ENCODE measurements around the gene PACSIN2.
"Not testable (repeated sequence)": the region's sequence is repeated elsewhere in the genome, so short reads cannot be mapped to it uniquely, and the experiment has no call there.

Gene PACSIN2

DNA sequence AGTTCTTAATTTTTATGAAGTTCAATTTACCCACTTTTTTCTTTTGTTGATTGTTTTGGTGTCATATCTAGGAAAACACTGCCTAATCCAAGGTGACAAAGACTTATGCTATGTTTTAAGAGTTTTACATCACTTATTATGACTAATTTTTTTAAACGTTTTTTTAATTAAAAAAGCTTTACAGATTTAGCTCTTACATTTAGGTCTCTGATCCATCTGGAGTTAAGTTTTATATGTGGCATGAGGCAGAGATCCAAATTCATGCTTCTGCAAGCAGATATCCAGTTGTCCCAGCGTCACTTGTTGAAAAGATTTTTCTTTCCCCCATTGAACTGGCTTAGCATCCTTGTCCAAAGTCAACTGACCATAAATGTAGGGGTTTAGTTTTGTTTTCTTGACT lies 72.6 kb downstream of the PACSIN2 start:
- no peak for DNase-seq

DNA sequence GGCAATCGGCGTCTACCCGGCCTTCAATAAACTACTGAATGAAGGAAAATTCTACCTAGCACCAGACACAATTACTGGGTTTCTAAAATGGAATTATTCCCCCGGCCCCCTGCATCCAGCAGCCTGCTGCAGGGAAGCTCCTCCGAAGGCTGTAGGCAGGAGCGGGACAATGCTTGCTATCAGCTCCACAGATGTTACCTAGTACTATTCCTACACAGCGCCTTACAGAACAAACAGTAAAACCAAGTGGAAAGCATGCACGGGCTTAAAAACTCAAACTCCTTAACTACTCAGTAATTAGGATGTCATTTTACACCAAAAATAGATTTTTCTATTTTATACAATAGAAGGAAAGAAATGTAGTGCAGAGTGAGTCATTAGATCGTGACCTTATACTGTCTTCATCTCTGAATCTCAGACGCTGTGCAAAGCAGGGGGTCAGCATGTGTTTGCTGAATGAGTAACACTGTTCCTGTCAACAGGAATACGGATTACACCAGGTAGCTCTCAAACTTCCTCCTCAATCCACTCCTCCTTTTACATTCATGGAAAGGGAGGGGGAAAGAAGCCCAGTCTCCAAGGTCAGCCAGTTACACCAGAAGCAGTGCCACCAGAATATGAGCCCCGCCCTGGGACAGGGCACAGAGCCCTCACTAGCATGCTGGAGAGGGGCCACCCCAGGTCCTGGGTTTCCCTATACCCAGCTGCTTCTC lies 74.9 kb downstream of the PACSIN2 start:
- DNase-seq = no peak

DNA sequence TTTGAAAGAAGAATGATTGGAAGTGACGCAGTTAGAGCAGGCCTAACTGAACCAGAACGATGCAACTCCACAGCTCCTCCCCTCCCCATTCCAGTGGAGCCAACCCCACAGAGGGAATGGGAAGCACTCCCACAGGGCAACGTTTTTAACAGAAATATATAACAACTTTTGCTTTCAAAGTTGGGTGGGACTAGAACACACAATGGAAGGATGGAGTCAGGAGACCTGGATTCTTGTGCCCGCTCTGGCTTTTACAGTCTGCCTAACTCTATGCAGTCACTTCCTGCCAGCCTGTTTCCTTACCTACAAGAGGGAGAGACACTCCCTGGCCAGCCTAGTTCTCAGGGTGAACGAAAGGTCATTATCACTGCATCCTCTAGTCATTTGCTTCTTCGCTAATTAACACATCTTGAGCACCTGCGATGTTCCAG lies 75.5 kb downstream of the PACSIN2 start:
- DNase-seq = no peak

DNA sequence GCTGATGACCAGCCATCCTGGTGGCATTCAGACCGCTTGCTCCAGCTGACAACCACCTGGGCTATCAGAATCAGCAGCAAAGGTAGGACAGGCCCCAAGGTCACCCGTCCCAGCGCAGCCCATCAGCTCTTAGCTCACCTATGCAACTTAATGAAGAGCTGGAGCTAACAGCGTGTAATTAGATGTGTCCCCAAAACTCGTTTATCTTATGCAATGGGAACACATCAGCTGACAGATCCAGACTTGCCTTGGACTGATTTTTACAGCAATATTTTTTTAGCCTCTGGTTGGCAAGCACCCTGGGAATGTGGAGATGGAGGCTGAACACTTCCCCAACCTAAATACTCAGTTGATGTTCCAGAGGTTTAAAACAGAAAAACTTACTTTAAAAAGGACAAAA lies 76.0 kb downstream of the PACSIN2 start:
- no peak for DNase-seq

DNA sequence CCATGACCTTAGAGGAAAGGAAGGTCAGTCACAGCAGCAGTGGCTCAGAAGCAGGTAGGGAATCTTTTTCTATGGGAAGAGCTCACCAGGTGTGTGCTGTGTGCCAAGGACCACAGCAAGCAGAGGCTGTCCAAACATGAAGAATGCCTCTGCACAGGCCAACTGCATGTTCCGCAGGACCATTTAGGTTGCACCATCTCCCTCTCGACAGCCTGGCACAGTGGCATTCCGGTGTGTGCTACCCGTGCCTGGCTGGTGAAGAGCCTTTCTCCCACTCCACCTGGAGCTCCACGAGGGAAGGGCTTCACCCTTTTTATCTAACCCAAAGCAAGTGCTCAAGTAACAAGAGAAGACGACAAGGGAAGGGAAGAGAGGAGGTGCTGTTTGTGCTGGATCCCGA lies 76.5 kb downstream of the PACSIN2 start:
- DNase-seq = no peak

DNA sequence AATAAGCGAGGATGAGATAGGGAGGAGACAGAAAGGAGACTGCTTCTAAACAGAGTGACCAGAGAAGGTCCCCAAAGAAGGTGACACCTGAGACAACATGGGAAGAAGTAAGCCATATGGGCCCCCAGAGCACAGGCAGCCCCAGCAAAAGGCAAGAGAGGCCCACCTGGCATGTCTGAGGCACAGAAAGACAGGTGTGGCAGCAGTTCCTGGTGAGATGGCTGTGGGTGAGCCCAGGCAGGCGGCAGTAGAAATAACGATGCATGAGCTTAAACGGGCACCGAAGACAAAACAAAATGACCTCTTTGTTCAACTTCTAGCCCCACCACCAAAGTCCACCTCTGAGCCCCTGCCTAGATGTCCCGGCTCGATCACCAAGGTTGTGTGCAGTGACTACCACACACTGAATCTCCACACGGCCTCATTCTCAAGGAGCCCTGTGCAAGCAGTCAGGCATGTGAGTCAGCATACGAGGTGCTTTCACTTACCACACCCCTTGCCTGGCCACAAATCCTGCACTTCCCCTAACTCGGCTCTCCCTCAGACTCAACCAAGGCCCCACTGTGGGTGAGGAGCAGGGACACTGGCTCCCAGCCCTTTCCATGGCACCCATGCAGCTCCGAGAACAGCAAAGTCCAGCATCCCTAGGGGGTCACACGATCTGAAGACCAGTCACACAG lies 77.6 kb downstream of the PACSIN2 start:
- DNase-seq = no peak

DNA sequence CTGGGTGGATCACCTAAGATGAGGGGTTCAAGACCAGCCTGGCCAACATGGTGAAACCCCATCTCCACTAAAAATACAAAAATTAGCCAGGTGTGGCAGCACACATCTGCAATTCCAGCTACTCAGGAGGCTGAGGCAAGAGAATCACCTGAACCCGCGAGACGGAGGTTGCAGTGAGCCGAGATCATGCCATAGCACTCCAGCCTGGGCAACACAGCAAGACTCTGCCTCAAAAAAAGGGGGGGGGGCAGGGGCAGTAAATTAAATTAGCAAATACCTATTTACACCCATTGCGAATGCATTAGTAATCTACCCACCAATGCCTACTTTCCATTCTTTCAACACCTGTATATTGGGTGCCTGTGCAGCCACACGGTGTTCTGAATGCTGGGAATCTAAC lies 78.3 kb downstream of the PACSIN2 start:
- not testable (repeated sequence) for DNase-seq

DNA sequence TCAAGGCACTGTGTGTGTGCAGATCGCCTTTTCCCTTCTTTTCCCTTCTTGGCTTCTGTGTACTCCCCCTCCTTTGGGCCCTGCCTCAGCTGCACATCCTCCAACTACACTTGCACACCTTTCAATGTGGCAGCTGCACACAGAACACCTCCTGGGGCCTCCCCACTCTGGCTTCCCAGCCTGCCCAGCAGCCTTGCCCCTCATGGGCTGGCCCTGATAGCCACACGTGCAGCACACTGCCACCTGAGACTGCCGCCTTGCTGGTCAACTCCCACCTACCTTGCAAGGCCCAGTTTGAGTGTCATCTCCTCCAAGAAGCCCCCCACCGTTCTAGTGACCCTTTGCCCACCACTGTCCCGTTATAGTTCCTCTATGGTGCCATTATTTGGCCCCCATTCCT lies 80.6 kb downstream of the PACSIN2 start:
- DNase-seq = no peak

DNA sequence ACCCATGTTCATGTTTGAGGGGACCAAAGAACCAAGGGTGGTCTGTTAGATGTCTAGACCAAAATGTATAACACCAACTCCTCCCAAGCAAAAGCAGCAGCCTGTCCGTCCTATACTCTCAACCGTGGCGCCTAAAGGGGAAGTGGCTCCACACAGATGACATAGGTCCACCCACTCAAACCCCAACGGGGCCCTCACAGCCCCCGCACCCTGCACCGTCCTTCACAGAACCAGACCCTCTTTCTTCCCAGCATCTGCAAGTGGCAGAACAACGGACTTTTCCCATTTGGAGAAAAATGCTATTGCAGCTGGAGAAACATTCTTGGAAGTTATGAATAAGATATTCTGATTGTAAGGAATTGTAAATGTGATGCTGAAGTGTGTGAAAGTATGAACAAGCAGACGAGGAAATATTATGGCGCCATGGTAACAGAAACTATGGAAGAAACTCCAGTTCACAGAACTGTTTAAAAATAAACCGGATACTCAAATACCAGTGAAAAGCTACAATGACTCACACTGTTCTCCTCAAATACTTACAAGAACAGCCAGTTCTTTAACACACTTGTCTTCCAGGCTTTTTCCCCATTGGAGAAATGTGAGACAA lies 81.4 kb downstream of the PACSIN2 start:
- DNase-seq = no peak

DNA sequence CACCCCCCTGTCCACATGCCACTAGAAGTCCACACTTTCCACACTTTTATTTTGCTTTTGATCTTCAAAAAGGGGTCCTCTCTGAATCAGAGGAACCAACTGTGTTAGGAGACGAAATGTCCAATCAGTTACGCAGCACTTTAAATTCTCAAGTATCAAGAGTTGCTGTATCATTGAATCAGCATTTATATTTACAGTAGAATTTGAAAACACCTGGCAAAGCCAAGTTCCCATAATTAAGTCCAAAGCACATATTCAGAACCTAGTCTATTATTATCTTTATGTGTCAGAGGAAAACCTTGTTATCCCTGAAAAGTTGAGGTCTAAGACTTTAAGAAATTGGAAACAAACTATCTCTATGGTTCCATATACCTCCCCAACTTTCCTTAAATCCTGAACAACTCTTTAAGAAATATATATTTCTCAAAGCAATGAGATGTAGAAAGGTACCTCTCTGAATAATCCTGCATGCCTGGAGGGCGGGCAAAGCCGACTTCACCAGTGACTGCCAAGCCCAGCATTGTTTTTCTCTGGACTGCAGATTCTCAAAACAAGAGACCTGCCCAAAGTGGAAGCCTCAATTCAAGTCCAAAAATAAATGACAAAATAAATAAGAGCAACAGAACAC lies 82.0 kb downstream of the PACSIN2 start:
- no peak for DNase-seq

DNA sequence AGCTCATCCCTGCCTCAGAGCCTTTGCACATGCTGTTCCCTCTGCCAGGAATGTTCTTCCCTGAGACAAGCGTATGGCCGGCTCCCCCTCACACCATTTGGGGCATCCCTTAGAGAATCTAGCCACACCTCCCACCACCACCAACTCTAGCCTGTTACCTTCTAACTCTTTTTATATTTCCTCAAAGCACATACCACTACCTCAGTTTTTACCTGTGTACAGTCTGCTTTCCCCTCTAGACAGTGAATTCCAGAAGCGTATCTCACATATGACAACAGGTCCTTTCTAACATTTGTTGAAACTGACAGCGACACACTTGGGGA lies 82.8 kb downstream of the PACSIN2 start:
- DNase-seq = no peak

DNA sequence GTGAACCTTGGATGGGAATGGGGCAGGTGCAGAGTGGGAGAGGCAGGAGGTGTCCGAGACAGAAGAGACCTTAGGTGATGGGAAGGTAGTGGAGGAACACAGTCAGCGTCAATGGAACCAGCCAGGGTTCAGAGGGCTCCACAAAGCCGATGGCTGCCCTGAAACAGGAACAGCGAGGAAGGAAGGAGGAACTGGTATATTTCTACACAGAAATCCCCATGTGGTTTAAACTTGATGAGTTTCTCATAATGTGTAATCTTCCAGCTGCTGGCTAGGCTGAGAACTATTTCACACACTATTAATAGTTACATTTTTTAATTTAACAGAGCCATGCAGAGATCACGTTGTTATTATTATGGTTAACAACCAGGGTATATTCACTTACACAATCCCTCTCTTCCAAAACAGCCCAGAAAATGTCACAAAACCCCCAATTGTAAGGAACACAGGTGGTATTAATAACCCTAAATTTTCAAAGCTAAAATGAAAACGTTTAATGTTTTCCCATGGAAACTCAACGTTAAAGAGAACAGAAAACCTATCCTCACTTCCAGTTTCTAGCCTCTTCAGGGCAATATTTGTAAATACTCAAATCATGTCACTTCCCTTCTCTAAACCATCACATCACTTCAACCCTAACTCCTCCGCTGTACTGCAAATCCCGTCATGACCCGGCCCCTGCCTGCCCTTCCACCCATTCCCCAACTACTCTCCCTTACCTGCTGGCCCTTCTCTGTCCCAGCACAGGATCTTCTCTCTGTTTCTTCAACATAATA lies 83.3 kb downstream of the PACSIN2 start:
- no peak for DNase-seq

DNA sequence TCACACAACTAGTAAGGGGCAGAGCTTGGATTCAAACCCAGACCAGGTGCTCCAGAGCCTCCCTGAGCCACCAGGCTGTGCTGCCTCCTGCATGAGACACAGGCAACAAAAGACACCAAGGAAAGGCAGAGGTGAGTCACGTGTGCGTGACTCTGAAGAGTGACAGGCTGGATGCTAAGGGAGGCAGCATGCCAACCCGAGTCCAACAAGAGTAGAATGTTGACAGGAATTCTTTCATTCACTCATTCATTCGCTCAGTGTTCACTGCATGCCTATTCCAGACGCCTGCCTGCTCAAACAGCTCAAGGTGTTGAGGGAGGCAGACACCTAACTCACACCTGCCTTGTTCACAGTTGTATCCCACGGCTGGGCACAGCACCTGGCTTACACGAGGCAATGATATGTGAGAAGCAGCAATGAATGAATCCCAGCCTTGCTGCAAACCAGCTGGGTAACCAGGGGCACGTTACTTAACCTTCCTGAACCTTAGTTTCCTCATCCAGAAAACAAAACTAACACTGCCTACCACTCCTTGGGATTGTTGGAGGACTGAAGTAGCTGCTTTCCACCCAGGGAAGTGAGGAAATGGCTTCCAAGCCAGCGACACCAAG lies 84.0 kb downstream of the PACSIN2 start:
- no peak for DNase-seq

DNA sequence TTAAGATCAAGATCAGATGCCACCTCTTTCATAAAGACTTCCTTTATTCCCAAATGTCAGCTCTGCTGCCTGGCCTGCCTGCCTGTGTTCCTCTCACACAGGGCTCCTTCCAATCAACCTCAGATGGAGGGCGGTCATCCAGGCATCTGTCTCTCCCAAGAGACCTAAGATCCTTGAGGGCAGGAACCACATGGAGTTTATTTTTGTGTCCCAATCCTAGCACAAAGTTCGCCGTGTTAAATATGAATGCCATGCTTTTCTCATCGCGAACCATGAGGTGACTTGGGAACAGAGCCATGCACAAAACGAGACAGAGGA lies 85.2 kb downstream of the PACSIN2 start:
- DNase-seq = no peak

DNA sequence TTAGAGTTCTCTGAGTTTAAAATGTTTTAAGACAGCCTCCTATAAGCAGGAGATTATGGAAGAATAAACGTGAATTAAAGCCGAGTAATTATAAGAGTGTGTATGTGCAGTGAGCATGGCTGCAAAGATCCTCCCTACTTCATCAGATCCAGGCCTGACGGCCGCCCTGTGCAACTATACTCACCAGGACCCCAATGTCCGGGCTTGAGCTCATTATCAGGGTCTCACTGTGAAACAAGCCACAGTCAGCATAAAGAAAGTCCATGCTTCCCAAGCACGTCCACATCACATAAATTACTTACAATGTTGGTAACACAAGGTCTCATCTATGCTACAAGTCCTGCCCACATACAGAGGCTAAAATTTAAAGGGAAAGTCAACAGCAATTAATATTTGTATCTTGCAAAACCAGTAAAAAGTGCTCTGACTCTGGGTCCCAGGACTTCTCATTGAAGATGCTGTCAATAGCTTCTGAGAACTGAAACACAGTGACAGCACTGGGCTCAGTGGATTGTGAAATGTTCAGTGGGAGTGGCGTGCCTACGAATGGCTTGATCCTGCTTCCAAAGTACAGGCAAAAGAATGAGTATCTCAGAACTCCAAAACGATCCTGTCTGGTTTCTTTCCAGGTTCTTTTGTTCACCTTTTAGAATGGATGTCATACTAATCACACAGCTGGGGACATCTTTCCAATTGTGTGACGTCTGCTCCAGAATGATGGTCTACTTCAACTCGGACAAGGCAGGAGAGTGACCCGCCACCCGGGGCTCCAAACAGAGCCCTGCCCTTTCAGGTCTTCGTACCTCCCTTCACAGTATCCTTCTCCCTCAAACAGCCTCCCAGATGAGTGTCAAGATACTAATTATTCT lies 85.7 kb downstream of the PACSIN2 start:
- DNase-seq = no peak

DNA sequence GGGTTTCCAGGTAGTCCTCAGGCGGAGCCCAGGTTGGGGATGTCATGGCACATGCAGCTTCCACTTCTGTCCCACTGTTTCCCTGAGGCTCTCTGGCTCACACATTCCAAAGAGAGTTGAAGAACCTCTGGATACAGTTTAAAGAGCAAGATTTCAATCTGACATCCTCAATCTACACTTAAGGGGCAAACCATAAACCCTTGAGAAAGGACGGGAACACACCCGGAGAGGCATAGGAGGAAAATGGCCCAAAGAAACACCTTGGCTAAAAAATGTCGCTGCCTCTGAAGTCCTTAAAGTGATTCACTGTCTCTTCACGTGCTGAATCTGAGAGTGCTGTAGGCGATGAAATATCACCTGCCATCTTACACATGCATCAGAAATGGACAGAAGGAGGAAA lies 87.0 kb downstream of the PACSIN2 start:
- no peak for DNase-seq

DNA sequence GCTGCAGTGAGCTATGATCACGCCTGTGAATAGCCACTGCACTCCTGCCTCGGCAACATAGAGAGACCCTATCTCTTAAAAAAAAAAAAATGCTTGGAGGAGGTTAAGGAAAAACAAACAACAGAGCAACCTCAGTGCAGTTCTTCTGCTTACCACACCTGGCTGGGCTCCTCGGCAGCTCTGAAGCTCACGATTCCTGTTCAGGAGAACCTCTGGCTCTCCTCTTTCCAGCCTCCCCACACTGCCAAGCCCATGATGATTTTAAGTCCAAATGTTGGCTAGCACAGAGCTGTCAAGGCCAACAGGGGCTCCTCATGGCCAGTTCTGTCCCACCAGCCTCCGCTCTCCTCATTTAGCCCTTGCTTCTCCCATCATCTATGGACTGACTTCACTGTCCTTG lies 88.2 kb downstream of the PACSIN2 start:
- no peak for DNase-seq

DNA sequence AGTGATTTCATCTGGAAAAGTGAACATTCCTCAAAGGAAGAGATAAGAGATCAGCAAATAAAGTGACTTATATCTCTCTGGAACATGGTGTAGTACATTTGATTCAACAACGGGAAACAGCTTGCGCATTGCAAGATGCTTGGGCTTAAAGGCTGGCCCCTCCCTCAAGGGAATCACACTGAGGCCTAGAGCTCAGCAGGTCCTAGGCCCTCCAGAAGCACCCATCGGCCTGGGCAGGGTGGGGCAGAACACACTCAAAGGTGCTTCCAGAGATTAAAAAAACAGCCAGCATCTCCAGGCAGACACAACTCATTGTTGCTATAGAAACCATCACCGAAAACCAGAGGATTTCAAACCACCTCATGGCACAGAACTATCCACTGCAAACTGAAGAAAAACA lies 88.8 kb downstream of the PACSIN2 start:
- no peak for DNase-seq

DNA sequence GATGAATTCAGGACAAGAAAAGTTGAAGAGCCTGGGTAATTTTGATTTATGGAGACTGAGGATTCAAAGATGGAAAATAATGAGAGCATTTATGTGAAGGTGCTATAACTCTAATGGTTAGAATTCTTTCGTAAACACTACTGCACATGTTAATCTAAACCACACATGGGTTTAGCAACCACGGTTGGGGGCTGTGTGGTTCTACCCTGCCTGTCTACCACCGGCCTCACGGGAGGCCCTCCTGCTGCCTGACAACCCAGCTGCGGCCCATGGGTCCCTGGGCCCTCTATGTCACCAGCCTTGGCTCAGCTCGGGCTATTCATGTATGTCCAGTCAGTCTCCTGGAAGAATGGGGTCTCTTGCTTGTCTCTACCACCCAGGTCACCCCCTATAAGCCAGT lies 89.4 kb downstream of the PACSIN2 start:
- no peak for DNase-seq

DNA sequence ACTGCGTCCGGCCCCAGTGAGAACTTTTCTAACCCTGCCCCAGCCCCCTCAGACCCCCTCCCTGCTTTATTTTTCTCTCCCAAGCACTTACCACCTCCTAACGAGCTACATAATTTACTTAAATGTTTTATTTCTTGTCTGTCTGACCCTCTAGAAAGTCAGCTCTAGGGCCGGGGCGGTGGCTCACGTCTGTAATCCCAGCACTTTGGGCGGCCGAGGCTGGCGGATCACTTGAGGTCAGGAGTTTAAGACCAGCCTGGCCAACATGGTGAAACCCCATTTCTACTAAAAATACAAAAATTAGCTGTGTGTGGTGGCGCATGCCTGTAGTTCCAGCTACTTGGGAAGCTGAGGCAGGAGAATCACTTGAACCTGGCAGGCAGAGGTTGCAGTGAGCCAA lies 89.9 kb downstream of the PACSIN2 start:
- DNase-seq = not testable (repeated sequence)

DNA sequence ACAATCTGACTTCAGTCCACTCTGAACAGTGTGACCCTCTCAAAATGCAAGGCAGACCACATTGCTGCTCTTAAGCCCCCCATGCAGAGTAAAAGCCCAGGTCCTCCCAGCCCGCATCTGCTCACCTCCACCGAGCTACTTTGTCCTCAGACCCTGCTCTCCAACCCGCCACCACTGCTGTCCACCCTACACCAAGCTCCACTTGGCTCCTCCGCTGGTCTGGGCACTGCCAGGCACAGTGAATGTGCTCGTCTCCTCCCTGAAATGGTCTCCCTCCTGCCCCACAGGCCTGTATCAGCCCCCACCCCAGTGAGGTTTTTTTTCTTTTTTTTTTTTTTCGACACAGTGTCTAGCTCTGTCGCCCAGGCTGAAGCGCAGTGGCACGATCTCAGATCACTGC lies 90.5 kb downstream of the PACSIN2 start:
- DNase-seq = no peak

All from NCI-H1436 (cell line).